ENCODE data around the gene RHBDD2.
"Not testable (repeated sequence)": the region's sequence is repeated elsewhere in the genome, so short reads cannot be mapped to it uniquely, and the experiment has no call there.

The RHBDD2 gene

GRCh38 chr7:75866489-75867389 lies 12.1 kb upstream of the RHBDD2 start:
- DNase-seq: peak; percentile 55

DNA sequence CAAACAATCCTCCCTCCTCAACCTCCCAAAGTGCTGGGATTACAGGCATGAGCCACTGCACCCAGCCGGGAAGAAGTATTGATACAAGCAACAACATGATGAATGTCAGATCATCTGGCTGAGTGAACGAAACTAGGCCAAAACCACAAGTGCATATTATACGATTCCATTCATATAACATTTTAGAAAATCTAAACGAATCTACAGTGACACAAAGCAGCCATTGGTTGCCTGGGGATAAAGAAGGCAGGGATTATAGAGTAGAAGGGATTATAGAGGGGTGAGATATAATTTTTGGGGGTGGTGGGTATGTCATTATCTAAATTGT lies 11.5 kb upstream of the RHBDD2 start:
- DNase-seq: no peak

DNA sequence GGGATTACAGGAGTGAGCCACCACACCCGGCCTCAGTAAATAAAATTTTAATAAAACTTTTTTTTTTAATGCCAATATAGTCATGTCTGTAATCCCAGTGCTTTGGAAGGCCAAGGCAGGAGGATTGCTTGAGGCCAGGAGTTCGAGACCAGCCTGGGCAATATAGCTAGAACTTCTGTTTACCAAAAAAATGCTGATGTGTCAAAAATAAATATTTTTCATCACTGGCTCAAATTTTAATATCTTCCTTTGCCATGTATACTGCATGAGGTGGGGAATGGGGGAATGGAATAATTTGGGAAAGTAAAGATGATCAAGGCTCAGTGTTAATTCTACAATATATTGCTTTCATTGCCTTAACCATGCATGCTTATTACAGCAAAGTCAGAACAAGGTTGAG lies 10.7 kb upstream of the RHBDD2 start:
- DNase-seq: no peak

- no peak for DNase-seq
Measured at GRCh38 chr7:75869776-75870379, 9.0 kb upstream of the RHBDD2 start.

DNA sequence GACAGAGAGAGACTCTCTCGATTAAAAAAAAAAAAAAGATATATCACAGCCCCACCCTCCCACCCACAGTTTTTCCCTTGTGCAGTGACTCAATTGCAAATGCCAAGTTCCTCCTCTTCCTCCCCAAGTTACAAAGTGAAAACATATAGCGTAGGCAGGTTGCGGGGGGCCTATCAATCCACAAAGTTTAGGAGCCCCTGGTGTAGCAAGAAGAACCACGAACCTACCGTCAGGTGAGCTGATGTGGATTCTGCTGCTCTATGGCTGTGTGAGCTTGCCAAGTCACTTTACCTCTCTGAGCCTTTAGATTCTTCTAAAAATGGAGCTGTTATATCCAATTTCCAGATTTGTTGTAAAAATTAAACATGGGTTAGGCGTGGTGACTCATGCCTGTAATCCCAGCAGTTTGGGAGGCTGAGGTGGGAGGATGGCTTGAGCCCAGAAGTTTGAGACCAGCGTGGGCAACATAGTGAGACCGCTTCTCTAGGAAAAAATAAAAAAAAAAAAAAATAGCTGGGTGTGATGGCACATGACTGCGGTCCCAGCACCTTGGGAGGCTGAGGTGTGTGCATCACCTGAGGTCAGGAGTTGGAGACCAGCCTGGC lies 8.2 kb upstream of the RHBDD2 start:
- DNase-seq: no peak

DNA sequence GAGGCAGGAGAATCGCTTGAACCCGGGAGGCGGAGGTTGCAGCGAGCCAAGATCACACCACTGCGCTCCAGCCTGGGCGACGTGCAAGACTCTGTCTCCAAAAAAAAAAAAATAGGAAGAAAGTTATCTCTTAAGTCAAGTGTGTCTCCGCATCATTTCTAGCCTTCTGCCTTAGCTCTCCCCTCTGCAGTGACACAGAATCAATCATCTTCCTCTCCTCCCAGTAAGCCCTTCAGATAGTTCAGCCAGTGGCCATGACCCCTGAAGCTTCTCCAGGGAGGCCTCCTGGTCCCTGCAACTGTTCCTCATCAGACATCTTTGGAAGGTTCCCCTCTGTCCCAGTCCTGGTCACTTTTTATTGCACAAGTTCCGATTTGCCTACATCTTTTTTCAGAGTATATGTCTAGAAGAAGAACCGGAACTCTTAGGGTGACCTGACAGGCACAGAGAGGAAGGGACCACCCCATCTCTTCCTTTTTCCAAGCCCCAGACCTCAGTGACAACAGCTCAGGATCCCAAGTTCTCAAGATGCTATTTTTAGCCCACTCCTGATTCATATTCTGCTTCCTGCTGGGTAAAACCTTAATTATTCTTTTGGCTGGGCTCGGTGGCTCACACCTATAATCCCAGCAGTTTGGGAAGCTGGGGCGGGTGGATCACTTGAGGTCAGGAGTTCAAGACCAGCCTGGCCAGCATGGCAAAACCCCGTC lies 6.6 kb upstream of the RHBDD2 start:
- DNase-seq: no peak

GRCh38 chr7:75874180-75874579 lies 4.7 kb upstream of the RHBDD2 start:
- not testable (repeated sequence) for DNase-seq

GRCh38 chr7:75875113-75876080 lies 3.4 kb upstream of the RHBDD2 start:
- no peak for DNase-seq

GRCh38 chr7:75876126-75876881 lies 2.5 kb upstream of the RHBDD2 start:
- DNase-seq: no peak

DNA sequence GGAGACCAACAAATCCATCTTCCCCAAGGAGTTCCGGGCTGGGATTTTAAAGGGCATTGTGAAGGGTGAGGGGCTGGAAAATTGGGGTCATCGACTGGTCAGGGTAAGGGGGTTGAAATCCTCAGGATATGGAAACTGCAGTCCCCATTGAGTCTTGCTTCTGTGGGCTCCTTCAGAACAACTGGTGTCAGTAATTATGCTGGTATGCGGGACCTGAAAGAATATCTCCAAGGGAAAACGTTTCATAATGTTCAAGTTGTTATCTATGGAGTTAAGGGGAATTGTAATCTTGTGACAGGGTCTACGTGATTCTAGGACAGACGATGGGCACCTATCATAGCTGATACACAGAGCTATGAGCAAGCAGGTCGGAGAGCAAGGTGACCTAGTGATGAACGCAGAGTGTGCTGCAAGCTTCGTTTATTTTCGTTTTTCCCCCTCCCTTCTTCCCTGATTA lies 494 bp upstream of the RHBDD2 start:
- DNase-seq: no peak

DNA sequence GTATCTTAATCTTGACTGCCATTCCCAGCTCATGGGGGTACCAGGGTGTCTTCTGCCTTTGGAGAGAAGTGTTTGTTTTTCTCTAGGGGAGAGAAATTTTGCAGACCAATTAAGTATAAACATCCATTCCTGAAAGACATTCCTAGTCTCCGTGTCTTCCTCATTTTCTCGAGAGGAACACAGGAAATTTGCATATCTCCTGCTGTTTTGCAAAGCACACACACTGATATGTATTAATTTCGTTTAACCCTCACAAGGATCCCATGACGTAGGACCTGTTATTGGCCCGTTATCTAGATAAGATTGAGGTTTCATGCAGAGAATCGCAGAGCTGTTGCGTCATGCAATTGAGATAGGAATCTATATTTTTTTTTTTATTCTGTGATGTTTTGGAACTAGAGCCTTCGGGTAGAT lies 944 bp downstream of the RHBDD2 start:
- DNase-seq: no peak

GRCh38 chr7:75880242-75880641 lies 1.4 kb downstream of the RHBDD2 start:
- DNase-seq: no peak

- no peak for DNase-seq
Measured at GRCh38 chr7:75881436-75882095, 2.7 kb downstream of the RHBDD2 start.

DNA sequence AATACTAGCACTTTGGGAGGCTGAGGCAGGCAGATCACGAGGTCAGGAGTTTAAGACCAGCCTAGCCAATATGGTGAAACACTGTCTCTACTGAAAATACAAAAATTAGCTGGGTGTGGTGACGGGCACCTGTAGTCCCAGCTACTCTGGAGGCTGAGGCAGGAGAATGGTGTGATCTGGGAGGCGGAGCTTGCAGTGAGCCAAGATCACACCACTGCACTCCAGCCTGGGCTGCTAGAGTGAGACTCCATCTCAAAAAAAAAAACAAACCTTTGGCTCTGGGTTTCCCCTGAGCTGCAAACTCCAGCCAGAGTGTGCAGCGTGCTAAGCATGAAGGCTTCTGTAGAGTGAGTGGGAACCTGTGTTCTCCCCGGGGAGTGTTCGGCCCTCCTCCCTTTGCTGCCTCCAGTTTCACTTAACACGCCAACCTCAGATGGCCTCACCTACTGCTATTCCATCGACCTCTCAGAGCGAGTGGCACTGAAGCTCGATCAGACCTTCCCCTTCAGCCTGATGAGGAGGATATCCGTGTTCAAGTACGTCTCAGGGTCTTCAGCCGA lies 4.5 kb downstream of the RHBDD2 start:
- DNase-seq: not testable (repeated sequence)

- no peak for DNase-seq
Measured at GRCh38 chr7:75884476-75884875, 5.6 kb downstream of the RHBDD2 start.

DNA sequence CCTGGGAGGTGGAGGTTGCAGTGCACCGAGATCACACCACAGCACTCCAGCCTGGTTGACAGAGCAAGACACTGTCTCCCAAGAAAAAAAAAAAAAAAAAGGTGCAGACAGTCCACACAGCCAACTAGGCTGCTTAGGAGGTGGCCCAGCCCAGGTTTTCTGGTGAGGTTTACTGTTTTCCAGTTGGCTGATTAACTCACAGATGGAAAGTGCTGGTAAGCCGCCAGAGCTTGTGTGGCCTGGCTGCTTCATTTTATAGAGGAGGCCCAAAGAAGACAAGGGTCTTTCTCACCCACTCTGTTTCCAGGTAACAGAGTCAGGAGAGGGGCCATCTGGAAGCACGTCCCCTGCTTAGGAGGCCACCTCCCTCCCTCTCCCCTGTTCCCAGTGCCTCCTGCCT lies 6.2 kb downstream of the RHBDD2 start:
- DNase-seq: peak; percentile 30

GRCh38 chr7:75887669-75888369 lies 9.0 kb downstream of the RHBDD2 start:
- DNase-seq: peak; percentile 33

- DNase-seq: no peak
Measured at GRCh38 chr7:75888464-75889222, 9.8 kb downstream of the RHBDD2 start.
